GM18519 (cell line): ENCODE data around the gene OR4S1.
"Not testable (repeated sequence)": the region's sequence is repeated elsewhere in the genome, so short reads cannot be mapped to it uniquely, and the experiment has no call there.

Experiments used
- ATAC-seq: cut with Tn5 transposase; IDR thresholded peaks from one replicate; pipeline ENCODE4 v1.9.1; 2021; ENCODE audit warnings: mild to moderate bottlenecking, moderate library complexity; ENCODE audit not compliant: unreplicated experiment, low FRiP score

Gene OR4S1

GRCh38 chr11:48305923-48306322 is at the start of gene OR4S1:
Gene OR4S1 (plus strand): TSS chr11:48306223. CDS start chr11:48306223, 0 bp downstream.
- ATAC-seq: no peak

GRCh38 chr11:48261600-48261999 is 44.4 kb upstream of the OR4S1 start:
- no peak for ATAC-seq

- no peak for ATAC-seq
These were observed 42.6 kb upstream of the OR4S1 start, which contains the start of gene OR4X1 for GRCh38 chr11:48263423-48263911. Gene OR4X1 (plus strand): TSS chr11:48263861. CDS start chr11:48263861, 0 bp downstream.

- ATAC-seq: no peak
These were observed 35.4 kb upstream of the OR4S1 start for GRCh38 chr11:48270621-48271020.

GRCh38 chr11:48272606-48273005 is 33.4 kb upstream of the OR4S1 start:
- ATAC-seq: no peak

- ATAC-seq: peak; percentile 91
These were observed 1.9 kb downstream of the OR4S1 start for GRCh38 chr11:48307760-48308386.

GRCh38 chr11:48313590-48313989 is 7.6 kb downstream of the OR4S1 start:
- not testable (repeated sequence) for ATAC-seq

- ATAC-seq: not testable (repeated sequence)
These were observed 13.8 kb downstream of the OR4S1 start for GRCh38 chr11:48319813-48320212.

- ATAC-seq: not testable (repeated sequence)
These were observed 18.6 kb downstream of the OR4S1 start, which contains the start of gene OR4C3 for GRCh38 chr11:48324620-48325019. Gene OR4C3 (plus strand): TSS chr11:48324920. CDS start chr11:48325022, 102 bp downstream.

- no peak for ATAC-seq
These were observed 35.4 kb downstream of the OR4S1 start for GRCh38 chr11:48341466-48341865.

GRCh38 chr11:48342505-48342904 is 36.5 kb downstream of the OR4S1 start:
- not testable (repeated sequence) for ATAC-seq

- ATAC-seq: not testable (repeated sequence)
These were observed 40.3 kb downstream of the OR4S1 start for GRCh38 chr11:48346286-48346685.

GRCh38 chr11:48354013-48354412 is 48.0 kb downstream of the OR4S1 start:
- no peak for ATAC-seq

GRCh38 chr11:48354677-48355076 is 48.7 kb downstream of the OR4S1 start:
- no peak for ATAC-seq
